C4-2B (cell line): ENCODE data around the gene WEE1.

Experiments
- CTCF ChIP-seq: fragments of 450-650 bp; conservative IDR thresholded peaks from 2 replicates; pipeline ENCODE4 v1.5.1; 2017; ENCODE audit warnings: mild to moderate bottlenecking
- ZFX ChIP-seq: fragments of 450-650 bp; IDR thresholded peaks from 2 replicates; pipeline ENCODE4 v1.6.1; 2017

- TF ChIP-seq CTCF = no peak
- no peak for TF ChIP-seq ZFX
Measured at GRCh38 chr11:9565822-9566560, 7.5 kb upstream of the WEE1 start.
